PFSK-1 (cell line): ENCODE data around the gene R3HCC1L.

Experiments
- FOXP2 ChIP-seq: optimal IDR thresholded peaks from 2 replicates; pipeline ENCODE3; 2011; ENCODE audit warnings: borderline replicate concordance, control low read depth, inconsistent platforms; ENCODE audit not compliant: insufficient read depth; ENCODE audit errors: extremely low read length, extremely low read depth
- POLR2AphosphoS5 ChIP-seq: IDR thresholded peaks from 2 replicates; pipeline ENCODE4 v1.6.1; 2012; ENCODE audit warnings: low read depth, mild to moderate bottlenecking, control low read depth, low read length, moderate library complexity
- SIN3A ChIP-seq: IDR thresholded peaks from 2 replicates; pipeline ENCODE4 v1.6.1; 2012; ENCODE audit warnings: mild to moderate bottlenecking, low read length, moderate library complexity, borderline replicate concordance; ENCODE audit not compliant: insufficient read depth
- TAF1 ChIP-seq: IDR thresholded peaks from 2 replicates; pipeline ENCODE4 v1.6.1; 2012; ENCODE audit warnings: low read length, control low read depth, borderline replicate concordance; ENCODE audit not compliant: insufficient read depth
- TF ChIP-seq, protein P1 (sequence below), 2 experiments: IDR thresholded peaks; 2 replicates each; pipeline versions ENCODE4 v1.6.1 to v1.8.0; 2011 to 2012; ENCODE audit warnings: low read depth in 2 of 2, low read length in 2 of 2, control low read depth in 1 of 2, inconsistent platforms in 1 of 2, mild to moderate bottlenecking in 1 of 2, moderate library complexity in 1 of 2; ENCODE audit not compliant: insufficient read depth in 1 of 2

R3HCC1L gene

DNA sequence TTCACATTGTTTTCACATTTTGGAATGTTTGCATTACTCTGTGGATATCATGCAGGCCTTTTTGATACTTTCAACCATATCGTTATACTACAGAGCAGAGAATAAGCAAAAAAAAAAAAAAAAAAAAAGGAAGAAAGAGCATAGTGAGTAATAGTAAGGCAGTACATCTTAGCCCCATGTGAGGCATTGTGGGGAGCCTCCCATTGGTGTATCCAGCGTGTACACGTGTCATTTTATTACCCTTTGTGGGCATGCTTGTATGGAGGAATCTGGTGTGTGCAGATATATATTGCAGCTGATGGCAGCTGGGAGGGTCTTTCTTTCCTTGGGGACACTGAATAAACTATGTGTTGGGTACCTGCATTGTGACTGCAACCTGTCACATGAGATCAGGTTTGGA, 19.6 kb downstream of the R3HCC1L start:
- no peak for TF ChIP-seq TAF1
- no peak for TF ChIP-seq SIN3A
- TF ChIP-seq FOXP2 = no peak
- TF ChIP-seq, protein P1, sequence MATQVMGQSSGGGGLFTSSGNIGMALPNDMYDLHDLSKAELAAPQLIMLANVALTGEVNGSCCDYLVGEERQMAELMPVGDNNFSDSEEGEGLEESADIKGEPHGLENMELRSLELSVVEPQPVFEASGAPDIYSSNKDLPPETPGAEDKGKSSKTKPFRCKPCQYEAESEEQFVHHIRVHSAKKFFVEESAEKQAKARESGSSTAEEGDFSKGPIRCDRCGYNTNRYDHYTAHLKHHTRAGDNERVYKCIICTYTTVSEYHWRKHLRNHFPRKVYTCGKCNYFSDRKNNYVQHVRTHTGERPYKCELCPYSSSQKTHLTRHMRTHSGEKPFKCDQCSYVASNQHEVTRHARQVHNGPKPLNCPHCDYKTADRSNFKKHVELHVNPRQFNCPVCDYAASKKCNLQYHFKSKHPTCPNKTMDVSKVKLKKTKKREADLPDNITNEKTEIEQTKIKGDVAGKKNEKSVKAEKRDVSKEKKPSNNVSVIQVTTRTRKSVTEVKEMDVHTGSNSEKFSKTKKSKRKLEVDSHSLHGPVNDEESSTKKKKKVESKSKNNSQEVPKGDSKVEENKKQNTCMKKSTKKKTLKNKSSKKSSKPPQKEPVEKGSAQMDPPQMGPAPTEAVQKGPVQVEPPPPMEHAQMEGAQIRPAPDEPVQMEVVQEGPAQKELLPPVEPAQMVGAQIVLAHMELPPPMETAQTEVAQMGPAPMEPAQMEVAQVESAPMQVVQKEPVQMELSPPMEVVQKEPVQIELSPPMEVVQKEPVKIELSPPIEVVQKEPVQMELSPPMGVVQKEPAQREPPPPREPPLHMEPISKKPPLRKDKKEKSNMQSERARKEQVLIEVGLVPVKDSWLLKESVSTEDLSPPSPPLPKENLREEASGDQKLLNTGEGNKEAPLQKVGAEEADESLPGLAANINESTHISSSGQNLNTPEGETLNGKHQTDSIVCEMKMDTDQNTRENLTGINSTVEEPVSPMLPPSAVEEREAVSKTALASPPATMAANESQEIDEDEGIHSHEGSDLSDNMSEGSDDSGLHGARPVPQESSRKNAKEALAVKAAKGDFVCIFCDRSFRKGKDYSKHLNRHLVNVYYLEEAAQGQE (IDR thresholded peaks at IDR 0.05; ENCODE audit: insufficient read depth in 1 of 2, low read depth in 2 of 2, low read length in 2 of 2) = no peak
- no peak for TF ChIP-seq POLR2AphosphoS5

DNA sequence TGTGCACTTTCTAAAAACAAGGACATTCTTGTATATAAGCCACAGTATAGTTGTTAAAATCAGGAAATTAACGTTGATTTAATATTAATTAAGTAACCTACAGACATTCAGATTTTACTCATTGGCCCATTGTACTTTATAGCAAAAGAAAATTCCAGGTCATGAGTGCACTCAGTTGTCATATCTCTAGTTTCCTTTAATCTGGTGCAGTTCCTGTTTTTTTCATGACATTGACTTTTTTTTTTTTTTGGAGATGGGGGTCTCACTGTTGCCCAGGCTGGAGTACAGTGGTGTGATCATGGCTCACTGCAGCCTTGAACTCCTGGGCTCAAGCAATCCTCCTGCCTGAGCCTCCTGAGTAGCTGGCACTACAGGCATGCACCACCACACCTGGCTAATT, 24.1 kb downstream of the R3HCC1L start:
- TF ChIP-seq SIN3A = no peak
- TF ChIP-seq TAF1 = no peak

DNA sequence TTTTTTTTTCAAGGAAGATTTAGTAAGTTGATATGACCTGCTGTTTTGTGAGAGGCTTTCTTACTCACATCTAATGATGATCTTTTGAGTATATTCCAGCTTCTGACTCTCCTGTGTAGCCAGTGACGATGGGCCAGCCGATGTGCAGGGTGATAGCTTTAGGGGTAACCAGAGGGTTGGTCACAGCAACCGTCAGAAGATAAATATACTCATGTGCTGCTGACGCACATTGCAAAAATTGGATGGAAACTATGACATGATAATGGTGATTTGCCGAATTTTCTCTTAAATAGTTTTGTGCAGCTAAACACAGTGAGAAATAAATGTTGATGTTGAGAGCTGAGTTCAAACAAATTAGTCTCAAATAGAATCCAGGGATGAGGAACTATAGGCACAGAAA, 29.5 kb downstream of the R3HCC1L start:
- no peak for TF ChIP-seq SIN3A
- no peak for TF ChIP-seq TAF1
- TF ChIP-seq FOXP2 = no peak
- TF ChIP-seq, protein P1 (IDR thresholded peaks at IDR 0.05; ENCODE audit: insufficient read depth in 1 of 2, low read depth in 2 of 2, low read length in 2 of 2) = no peak
- TF ChIP-seq POLR2AphosphoS5 = no peak

DNA sequence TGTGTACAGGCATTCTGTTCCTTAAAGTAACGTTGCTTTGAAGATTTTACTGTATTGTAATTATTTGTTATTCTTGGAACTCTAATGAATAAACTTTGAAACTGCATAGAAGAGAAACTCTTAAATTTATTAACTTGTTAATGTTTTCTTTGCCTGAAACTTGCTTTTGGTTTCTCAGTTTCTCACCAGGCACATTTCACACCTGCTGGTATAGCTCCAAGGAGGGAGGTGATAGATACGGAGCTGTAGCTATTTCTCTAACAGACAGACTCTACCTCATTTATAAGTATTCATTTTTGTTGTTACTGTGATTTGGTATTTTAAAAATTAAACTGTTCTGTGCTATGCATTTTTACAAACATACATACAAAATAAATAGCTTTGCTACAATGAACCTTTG, 32.7 kb downstream of the R3HCC1L start:
- no peak for TF ChIP-seq TAF1

DNA sequence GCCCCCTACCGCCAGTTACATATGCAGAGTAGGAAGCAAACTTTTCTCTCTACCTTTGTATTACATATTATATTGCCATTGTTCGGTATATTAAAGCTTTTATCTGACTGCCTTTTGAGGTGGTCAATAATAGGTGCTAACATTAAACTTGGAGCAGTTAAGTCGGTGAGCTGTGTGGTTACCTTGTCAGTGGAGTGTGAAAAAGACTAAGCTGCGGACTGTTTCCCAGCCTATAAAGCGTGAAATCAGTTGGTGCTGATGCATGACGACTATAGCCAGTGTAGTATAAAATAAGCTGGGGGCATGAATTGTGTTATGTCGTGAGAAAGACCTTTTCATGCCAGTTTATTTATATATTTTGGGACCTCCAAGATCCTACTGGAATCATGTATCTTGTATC, 33.7 kb downstream of the R3HCC1L start:
- TF ChIP-seq FOXP2 (no peak), SIN3A (no peak), TAF1 (no peak), POLR2AphosphoS5 (no peak)
- TF ChIP-seq, protein P1 (IDR thresholded peaks at IDR 0.05; ENCODE audit: insufficient read depth in 1 of 2, low read depth in 2 of 2, low read length in 2 of 2) = no peak

DNA sequence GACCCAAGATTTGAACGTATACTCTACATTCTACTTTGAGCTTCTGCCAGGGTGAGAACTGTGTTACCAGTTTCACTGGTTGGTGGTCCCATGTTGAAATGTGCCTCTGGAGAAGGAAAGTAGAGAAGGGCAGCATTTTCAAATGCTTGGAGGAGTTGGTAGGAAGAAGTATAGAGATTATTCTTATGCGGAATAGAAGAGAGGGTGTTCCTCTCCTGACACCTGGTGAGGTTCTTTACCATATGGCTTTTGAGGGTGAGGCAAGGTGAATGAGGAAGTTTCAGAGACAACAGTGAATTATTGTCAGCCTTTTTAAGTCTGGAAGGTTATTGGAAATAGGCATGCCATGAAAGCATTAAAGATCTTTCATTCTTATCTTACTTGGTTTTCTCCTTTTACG, 34.3 kb downstream of the R3HCC1L start:
- TF ChIP-seq POLR2AphosphoS5 (no peak), TAF1 (no peak), FOXP2 (no peak), SIN3A (no peak)
- TF ChIP-seq, protein P1 (IDR thresholded peaks at IDR 0.05; ENCODE audit: insufficient read depth in 1 of 2, low read depth in 2 of 2, low read length in 2 of 2) = no peak
